Germinal center (tissue), 1 donor: ENCODE measurements around the gene PDGFD.

Experiments
- DNase-seq: peaks from one replicate; pipeline ENCODE4 v3.0.0; 2012; ENCODE audit warnings: mixed read lengths, low spot score

PDGFD gene

GRCh38 chr11:103920449-103920848 lies 243.5 kb downstream of the PDGFD start:
- DNase-seq = no peak

DNA sequence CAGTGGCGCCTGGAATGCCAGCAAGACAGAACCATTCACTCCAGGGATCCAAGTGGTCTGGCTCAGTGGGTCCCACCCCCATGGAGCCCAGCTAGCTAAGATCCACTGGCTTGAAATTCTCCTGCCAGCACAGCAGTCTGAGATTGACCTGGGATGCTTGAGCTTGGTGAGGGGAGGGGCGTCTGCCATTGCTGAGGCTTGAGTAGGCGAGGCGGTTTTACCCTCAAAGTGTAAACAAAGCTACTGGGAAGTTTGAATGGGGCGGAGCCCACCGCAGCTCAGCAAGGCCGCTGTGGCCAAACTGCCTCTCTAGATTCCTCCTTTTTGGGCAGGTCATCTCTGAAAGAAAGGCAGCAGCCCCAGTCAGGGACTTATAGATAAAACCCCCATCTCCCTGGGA lies 253.2 kb downstream of the PDGFD start:
- no peak for DNase-seq

- no peak for DNase-seq
Observed at GRCh38 chr11:103907548-103908455, 256.1 kb downstream of the PDGFD start.

DNA sequence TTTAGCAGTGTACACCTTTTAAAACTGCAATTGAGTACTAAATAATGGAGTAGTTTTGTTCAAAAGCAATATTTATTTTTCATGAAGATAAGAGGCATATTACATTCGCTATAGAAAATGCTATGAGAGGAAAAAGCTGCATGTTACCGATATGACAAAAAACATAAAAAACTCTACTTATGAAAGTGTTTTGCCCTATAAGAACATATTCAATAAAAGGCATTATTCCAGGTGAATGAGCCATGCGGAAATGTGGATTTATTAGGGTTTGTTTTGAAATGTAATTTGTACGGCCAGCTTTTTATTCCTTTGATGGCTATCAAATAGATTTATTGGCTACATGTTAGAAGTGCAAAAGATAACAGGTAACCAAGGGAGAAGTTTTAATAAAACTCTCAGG lies 256.8 kb downstream of the PDGFD start:
- no peak for DNase-seq

- DNase-seq = no peak
Observed at GRCh38 chr11:103906291-103906867, 257.6 kb downstream of the PDGFD start.

DNA sequence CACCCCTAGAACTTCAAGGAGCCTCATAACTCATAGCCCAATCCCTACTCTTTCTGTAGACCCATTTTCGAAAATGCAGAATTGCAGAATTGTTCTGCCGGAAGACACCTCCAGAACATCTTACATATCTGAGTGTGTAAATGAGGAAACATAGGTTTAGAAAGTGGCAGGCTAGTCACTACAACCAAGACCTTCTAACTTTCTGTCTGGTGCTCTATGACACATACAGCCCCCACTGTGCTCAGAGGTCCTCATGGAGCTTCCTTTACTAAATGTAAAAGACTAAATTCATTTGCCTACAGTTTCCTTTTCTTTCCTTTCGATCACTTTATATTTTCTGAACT lies 259.7 kb downstream of the PDGFD start:
- DNase-seq = no peak

DNA sequence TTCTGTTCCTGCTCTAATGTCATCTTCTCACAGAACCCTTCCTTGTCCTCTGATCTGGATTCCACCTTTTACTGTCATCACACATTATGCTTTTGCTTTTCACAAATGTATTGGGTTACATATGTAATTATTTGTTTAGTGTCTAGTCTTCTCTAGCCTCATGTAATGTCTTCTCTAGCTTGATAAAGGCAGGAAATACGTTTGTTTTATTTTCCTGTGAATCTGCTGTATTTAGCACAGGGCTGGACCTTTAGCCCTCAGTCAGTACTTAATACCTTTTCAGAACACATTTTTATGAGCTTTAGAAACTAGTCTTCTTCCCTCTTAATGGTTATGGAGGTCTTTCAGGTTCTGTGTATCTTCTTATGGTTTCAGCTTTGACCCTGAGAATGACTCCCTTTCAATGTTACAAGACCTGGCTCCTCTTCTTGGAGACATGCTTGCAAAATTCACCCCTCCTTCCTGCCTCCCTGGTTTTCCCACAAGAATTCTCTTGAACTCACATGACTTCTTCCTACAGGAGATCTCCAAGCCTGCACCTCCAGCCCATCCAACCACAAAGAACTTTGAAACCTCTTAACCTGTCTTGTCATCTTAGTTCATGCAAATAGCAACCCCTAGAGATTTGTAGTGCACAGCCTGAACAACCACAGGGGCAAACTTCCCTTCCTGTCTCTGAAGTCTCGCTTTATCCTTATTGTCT lies 260.2 kb downstream of the PDGFD start:
- DNase-seq = no peak

DNA sequence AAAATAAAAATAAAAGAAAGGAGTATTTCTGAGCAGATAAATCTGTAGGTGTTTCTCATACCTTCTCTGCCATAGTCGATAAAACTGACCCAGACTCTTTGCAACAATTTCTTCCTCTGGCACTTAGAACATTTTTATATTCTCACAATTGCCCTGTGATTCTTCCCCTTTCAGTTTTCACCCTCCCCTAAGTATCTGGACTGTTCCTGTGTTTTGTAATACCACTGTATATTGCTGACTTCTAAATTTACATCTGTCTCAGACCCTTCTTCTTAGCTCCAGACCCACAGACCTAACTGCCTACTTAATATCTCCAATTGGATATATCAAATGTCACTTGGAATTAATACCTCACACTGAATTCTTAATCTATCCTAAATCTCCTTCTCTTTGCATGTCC lies 261.0 kb downstream of the PDGFD start:
- DNase-seq = no peak

DNA sequence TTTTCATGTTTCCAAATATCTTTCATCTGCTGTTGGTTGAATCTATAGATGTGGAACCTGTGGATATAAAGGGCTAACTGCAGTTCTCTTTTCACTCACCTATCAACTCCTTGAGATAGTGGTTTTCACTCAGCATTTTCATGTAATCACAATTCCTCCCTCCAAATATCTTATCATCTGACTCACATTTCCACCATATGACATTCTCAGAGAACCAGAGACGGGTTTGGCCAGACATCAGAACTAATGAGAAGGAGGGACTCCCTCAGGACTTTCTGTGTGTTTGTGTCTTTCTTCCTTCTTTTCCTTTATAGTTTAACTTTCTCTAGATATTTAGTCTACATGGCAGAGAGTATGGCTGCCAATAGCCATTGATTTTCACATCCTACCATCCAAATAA lies 262.3 kb downstream of the PDGFD start:
- no peak for DNase-seq

GRCh38 chr11:103898577-103899336 lies 265.2 kb downstream of the PDGFD start:
- DNase-seq = peak; percentile 39

DNA sequence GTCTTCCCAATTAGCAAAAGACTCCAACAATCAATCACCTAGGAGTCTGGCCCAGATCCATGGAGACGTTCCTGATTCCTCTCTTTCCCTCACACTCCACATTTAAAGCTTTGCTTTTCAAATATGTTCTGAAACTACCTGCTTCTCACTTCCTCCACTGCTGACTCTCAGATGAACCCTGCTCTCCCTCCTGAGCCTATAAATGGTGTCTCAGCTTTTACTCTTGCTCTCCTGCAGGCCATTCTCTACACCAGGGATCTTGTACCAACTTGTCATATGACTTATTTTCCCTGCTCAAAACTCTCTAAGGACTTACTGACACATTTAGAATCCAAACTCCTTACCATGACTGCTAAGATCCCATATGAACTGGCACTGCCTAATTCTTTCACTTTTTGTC lies 265.9 kb downstream of the PDGFD start:
- DNase-seq = no peak

- no peak for DNase-seq
Observed at GRCh38 chr11:103897160-103897936, 266.6 kb downstream of the PDGFD start.

- DNase-seq = no peak
Observed at GRCh38 chr11:103895106-103895505, 268.8 kb downstream of the PDGFD start.

- no peak for DNase-seq
Observed at GRCh38 chr11:103894673-103895072, 269.3 kb downstream of the PDGFD start.

DNA sequence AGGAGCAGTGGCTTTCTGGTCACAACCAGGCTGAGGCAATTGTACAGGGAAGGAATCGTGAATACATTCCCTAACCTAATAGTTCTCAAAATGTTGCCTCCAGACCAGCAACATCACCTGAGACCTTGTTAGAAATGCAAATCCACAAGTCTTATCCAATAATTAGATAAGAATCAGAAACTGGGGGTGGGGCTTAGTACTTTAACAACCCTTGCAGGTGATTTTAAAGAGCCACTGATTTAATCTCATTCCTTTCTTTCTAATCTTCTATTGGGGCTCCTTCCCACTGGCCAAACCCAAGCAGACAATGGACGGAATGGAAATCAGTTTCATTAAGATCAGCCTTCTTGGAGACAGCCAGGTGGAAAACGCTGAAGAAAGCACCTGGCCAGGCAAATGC lies 269.9 kb downstream of the PDGFD start:
- DNase-seq = no peak

GRCh38 chr11:103893371-103893770 lies 270.6 kb downstream of the PDGFD start:
- no peak for DNase-seq

DNA sequence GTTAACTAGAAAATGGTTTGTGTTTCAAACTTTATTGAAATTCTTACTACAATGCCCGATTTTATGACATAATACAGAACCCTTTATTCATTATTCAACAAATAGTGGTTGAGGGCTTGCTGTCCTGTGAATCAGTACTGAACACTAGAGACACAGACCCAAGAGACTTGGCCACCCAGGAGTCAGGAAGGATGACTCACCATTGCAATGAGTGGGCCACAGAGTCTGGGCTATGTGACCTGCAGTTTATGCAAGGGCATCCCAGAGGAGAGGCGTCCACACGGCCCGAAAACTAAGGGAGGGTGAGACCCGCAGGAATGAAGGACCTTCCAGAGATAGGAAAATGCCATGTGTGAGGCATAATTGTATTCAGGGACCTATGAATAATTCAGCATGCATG lies 271.3 kb downstream of the PDGFD start:
- DNase-seq = no peak

- DNase-seq = no peak
Observed at GRCh38 chr11:103890654-103891053, 273.3 kb downstream of the PDGFD start.

- no peak for DNase-seq
Observed at GRCh38 chr11:103889679-103890078, 274.3 kb downstream of the PDGFD start.

- no peak for DNase-seq
Observed at GRCh38 chr11:103888541-103888951, 275.4 kb downstream of the PDGFD start.

DNA sequence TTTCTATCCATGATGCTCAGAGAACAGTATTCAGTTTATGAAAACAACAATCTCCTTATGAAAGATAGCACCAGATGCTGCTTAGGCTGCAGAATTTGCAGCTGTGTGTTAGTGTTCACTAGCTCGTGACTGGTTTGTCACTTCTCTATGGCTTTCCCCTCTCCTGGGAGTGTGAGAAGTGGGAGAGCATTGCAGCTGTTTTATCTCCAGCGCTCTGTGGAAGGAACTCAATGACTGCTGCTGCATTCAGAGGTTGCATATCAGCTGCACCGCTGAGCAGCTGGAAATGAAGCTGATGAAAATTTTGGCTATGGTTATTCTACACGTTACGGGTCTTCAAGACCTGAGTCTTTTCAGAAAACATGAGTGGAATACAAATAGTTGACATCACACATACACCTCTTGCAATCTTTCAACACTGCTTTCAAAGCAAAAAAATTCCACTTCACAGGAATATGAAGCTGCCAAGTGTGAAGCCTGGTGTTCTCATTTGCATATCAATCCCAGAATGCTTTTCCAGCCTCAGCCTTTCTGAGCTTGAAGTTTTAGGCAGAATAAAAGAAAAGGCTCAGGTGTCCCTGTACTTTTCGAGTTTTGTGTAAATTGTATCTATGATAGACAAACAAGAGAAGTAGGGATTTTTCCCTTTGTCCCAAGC lies 276.8 kb downstream of the PDGFD start:
- peak; percentile 43 for DNase-seq
